Small intestine (tissue), 7 donors: ENCODE data around the gene NOC4L. TPM values are rescaled to one million over a fixed set of nuclear protein-coding genes. Genes with fewer than 3 reads are reported as not detected.
"Not testable (repeated sequence)": the region's sequence is repeated elsewhere in the genome, so short reads cannot be mapped to it uniquely, and the experiment has no call there.

Experiments
- DNase-seq, 2 donors: peaks; one replicate each; pipeline versions ENCODE4 v3.0.0 to v3.0.0-alpha.2; 2013
- FAIRE-seq: peaks from 2 replicates; lab custom pipeline; 2012; peaks lifted over from hg19 to GRCh38; lab: Jason Lieb, UNC
- H3K27ac ChIP-seq, 3 donors: one replicate each; pipeline ENCODE4 v1.5.1; 2013; ENCODE audit warnings: low read length in 2 of 3, mild to moderate bottlenecking in 2 of 3, control low read depth in 1 of 3, inconsistent platforms in 1 of 3, low read depth in 1 of 3, moderate library complexity in 1 of 3
- H3K27me3 ChIP-seq, 3 donors: one replicate each; pipeline ENCODE4 v1.6.1; 2013; ENCODE audit warnings: low read length in 3 of 3, inconsistent platforms in 1 of 3; ENCODE audit not compliant: control insufficient read depth in 3 of 3, insufficient read depth in 3 of 3
- H3K36me3 ChIP-seq, 3 donors: one replicate each; pipeline ENCODE4 v1.6.1; 2013; ENCODE audit warnings: low read length in 3 of 3, inconsistent platforms in 1 of 3, low read depth in 1 of 3, mild to moderate bottlenecking in 1 of 3, moderate library complexity in 1 of 3; ENCODE audit not compliant: control insufficient read depth in 3 of 3, insufficient read depth in 2 of 3
- H3K4me1 ChIP-seq, 3 donors: one replicate each; pipeline ENCODE4 v1.6.1; 2013; ENCODE audit warnings: low read length in 2 of 3, inconsistent platforms in 1 of 3, low read depth in 1 of 3, mild to moderate bottlenecking in 1 of 3, moderate library complexity in 1 of 3; ENCODE audit not compliant: control insufficient read depth in 3 of 3, insufficient read depth in 2 of 3
- H3K4me3 ChIP-seq, 3 donors: one replicate each; pipeline ENCODE4 v1.5.1; 2013; ENCODE audit warnings: low read length in 3 of 3, control low read depth in 1 of 3, inconsistent platforms in 1 of 3, low read depth in 1 of 3, mild to moderate bottlenecking in 1 of 3, moderate library complexity in 1 of 3
- H3K9me3 ChIP-seq, 2 donors: one replicate each; pipeline ENCODE4 v1.6.1; 2013; ENCODE audit warnings: low read depth in 1 of 2, low read length in 1 of 2; ENCODE audit not compliant: control insufficient read depth in 2 of 2, insufficient read depth in 1 of 2
- WGBS, 3 donors: extraction: QIAGEN DNeasy Blood & Tissue Kit; methylation state at CpG; one replicate each; pipeline ENCODE4 v1.1.7; 2013; 5-methylcytosine and 5-hydroxymethylcytosine counted together
- polyA plus RNA-seq, 4 donors: library from polyadenylated mRNA; stranded (reverse) in 3 of 4; unstranded in 1 of 4; fragments of 200-250 nt in 3 of 4; fragments of 120-200 nt in 1 of 4; gene quantifications; one replicate each; pipeline versions ENCODE4 v1.2.1 to v1.2.3, GENCODE V29; 2013
- donor health status: healthy with polysubstance abuse.
- donor health status: control.
- donor health status: control.
- donor health status: Bipolar disorder and iron deficiency.
- donor health status: healthy.

NOC4L gene
- polyA plus RNA-seq, 4 donors = 13.2 to 32.4 (median 27.5) TPM

- not testable (repeated sequence) for H3K4me1 ChIP-seq, H3K4me3 ChIP-seq, DNase-seq, FAIRE-seq, H3K9me3 ChIP-seq, H3K27me3 ChIP-seq, H3K27ac ChIP-seq
- H3K36me3 ChIP-seq = peaks cover 7 to 30% (median 13%) of the 10 kb centered on the region in 3 donors
- WGBS, 3 donors = 64 to 73% (median 73%) methylated on average over 12 to 15 of the region's 21 CpGs
Measured at GRCh38 chr12:132136226-132136625, 8.0 kb upstream of the NOC4L start.

DNA sequence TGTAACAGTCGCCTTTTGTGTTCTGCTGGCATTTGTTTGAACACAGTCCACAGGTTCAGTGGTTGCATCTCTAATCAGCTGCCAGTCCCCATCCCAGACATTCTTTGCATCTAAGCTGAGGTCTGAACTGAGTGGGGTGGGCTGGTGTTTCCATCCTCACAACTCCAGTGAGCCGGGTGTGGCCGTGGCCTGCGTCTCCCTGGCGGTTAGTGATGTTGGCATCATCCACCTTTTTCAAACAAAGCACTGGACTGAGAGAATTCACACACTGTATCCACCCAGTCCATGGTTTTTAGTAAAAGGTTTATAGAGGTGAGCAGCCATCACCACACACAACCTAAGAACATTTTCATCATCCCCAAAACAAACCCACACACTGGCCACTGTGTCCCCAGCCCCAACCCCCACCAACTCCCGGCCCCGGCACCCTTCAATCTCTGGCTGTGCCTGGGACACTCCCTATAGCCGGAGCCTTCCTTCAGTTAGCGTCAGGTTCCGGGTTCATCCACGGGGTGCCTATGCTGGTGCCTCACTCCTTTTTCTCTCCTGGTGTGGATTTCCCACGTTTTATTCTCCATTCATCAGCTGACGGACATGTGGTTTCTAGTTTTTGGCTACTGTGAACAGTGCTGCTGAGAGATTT, 6.7 kb upstream of the NOC4L start:
- Histone ChIP-seq H3K4me3 (no peak overlapping the region), H3K36me3 (peaks cover 7 to 44% (median 13%) of the 10 kb centered on the region in 3 donors), H3K9me3 (no peaks in the 10 kb centered on the region), H3K27ac (no peak overlapping the region), H3K27me3 (no peaks in the 10 kb centered on the region), H3K4me1 (peaks cover 0 to 5% (median 0%) of the 10 kb centered on the region in 3 donors)
- 67 to 82% (median 81%) methylated on average over 13 of the region's 13 CpGs for WGBS, 3 donors
- DNase-seq = no peak
- no peak for FAIRE-seq

- FAIRE-seq = no peak
- DNase-seq = no peak
- no peaks in the 10 kb centered on the region for H3K9me3 ChIP-seq
- H3K4me1 ChIP-seq = peaks cover 0 to 9% (median 0%) of the 10 kb centered on the region in 3 donors
- no peak overlapping the region for H3K27ac ChIP-seq
- no peak overlapping the region for H3K4me3 ChIP-seq
- peaks cover 7 to 46% (median 13%) of the 10 kb centered on the region in 3 donors for H3K36me3 ChIP-seq
- no peaks in the 10 kb centered on the region for H3K27me3 ChIP-seq
- 92 to 94% (median 94%) methylated on average over 34 of the region's 34 CpGs for WGBS, 3 donors
Measured at GRCh38 chr12:132138941-132139871, 5.1 kb upstream of the NOC4L start.

DNA sequence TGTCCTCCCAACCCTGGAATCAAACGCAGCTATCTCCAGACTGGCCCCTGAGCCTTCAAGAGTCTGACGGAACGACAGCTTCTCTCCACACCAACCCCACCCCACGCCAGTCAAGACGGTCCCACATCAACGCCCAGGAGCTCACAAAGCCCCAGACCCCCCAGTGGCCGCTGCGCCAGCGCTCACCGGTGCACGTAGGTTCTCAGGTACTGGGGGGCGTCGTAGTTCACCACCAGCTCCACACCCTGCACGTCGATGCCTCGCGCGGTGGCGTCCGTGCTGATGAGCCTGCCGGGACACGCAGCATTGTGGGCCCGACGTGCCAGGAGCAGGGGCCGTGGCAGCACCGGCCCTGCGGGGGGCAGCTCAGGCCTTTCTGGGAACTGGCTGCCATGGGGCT, 4.3 kb upstream of the NOC4L start:
- no peak for DNase-seq
- Histone ChIP-seq H3K4me3 (no peak overlapping the region), H3K27me3 (no peaks in the 10 kb centered on the region), H3K36me3 (peaks cover 7 to 46% (median 13%) of the 10 kb centered on the region in 3 donors), H3K9me3 (no peaks in the 10 kb centered on the region), H3K4me1 (peaks cover 0 to 11% (median 0%) of the 10 kb centered on the region in 3 donors), H3K27ac (no peak overlapping the region)
- no peak for FAIRE-seq
- 97 to 98% (median 97%) methylated on average over 27 of the region's 27 CpGs for WGBS, 3 donors

DNA sequence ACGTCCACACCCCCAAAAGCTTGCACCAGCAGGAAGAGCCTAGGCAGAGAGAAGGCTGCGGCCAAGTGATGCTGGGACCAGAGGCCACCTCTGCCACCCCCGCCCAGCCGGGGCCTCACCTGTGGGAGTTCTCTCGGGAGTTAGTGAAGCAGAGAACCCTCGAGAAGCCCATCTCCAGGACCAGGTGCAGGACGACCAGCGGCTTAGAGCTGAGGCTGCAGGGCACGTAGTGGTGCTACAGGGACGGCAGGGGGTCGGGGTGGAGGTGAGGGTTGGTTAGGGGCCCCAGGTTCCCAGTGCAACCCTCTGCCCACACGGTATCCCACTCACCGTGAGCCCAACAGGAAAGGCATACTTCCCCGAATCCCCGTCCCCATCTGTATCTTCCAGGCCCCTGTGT, 3.8 kb upstream of the NOC4L start:
- Histone ChIP-seq H3K36me3 (peaks cover 7 to 46% (median 13%) of the 10 kb centered on the region in 3 donors), H3K9me3 (no peaks in the 10 kb centered on the region), H3K4me1 (peaks cover 0 to 16% (median 0%) of the 10 kb centered on the region in 3 donors), H3K4me3 (no peak overlapping the region), H3K27ac (no peak overlapping the region), H3K27me3 (no peaks in the 10 kb centered on the region)
- DNase-seq (no peak), FAIRE-seq (no peak)
- 89 to 93% (median 93%) methylated on average over 15 of the region's 15 CpGs for WGBS, 3 donors

DNA sequence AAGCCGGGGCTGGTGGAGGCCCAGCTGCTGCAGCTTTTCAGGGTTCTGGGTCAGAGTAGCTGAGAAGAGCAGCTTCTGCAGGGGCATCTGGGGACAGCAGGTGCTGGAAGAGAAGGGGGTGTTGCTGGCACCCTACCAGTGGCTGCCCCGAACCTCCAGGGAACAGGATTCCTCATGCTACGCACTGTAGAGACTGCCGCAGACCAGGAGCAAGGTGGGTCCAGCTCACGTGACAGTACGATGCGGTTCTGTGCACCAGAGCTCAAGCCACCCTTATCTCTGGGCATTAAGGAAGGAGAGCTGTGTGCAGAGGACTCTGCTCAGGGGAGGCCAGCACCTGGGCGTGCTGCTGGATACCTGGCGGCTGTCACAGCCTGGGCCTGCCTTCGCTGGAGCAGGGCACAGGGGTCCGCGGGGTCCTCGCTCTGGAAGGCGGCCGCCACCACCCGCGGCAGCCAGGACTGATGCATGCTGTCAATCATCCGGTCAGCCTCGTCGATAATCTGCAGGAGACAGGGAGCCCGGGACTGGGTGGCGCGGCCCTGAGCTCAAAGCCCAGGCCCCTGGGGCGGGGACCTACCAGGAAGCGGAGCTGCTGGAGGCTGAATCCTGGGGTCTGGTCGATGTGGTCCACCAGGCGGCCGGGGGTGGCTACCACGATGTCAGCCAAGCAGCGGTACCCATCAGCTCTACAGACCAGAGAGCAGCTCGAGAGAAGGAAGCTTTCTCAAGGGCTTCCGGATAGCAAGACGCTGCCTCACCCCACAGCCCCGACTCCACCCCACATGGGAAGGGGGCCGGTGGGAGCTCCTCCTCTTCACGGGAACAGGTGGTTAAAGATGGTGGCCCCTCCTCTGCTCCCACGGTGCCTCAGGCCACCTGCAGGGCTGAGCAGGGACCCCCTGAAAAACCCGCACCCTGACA, 3.1 kb upstream of the NOC4L start:
- WGBS, 3 donors = 92 to 95% (median 94%) methylated on average over 36 to 38 of the region's 38 CpGs
- peaks cover 0 to 16% (median 0%) of the 10 kb centered on the region in 3 donors for H3K4me1 ChIP-seq
- FAIRE-seq (no peak), DNase-seq (no peak)
- no peak overlapping the region for H3K27ac ChIP-seq
- no peaks in the 10 kb centered on the region for H3K27me3 ChIP-seq
- H3K36me3 ChIP-seq = peaks cover 7 to 51% (median 13%) of the 10 kb centered on the region in 3 donors
- no peak overlapping the region for H3K4me3 ChIP-seq
- H3K9me3 ChIP-seq = no peaks in the 10 kb centered on the region

- Histone ChIP-seq H3K9me3 (no peaks in the 10 kb centered on the region), H3K27me3 (no peaks in the 10 kb centered on the region), H3K4me1 (peaks cover 0 to 16% (median 0%) of the 10 kb centered on the region in 3 donors), H3K4me3 (no peak overlapping the region), H3K36me3 (peaks cover 7 to 57% (median 13%) of the 10 kb centered on the region in 3 donors), H3K27ac (no peak overlapping the region)
- FAIRE-seq (no peak), DNase-seq (no peak)
- 94 to 96% (median 96%) methylated on average over 22 of the region's 22 CpGs for WGBS, 3 donors
Measured at GRCh38 chr12:132141976-132142678, 2.1 kb upstream of the NOC4L start.
